HFF-Myc (cell line): Measurements from ENCODE around the gene ARFGAP2.

Experiments
- DNase-seq: peaks from one replicate; pipeline ENCODE4 v3.0.0-alpha.2; 2011; ENCODE audit warnings: low read depth; ENCODE audit errors: extremely low read depth
- H3K4me3 ChIP-seq: replicated peaks from 2 replicates; pipeline ENCODE4 v1.5.1; 2011; ENCODE audit warnings: low read depth, mild to moderate bottlenecking, control low read depth, low read length
- CTCF ChIP-seq: IDR thresholded peaks from 2 replicates; pipeline ENCODE4 v1.5.1; 2012; ENCODE audit warnings: mild to moderate bottlenecking, low read depth, low read length, control low read depth; ENCODE audit errors: missing control alignments

ARFGAP2 gene

GRCh38 chr11:47162426-47162825 lies 14.3 kb downstream of the ARFGAP2 start:
- DNase-seq = no peak
- no peak for TF ChIP-seq CTCF

GRCh38 chr11:47161890-47162289 lies 14.8 kb downstream of the ARFGAP2 start:
- DNase-seq = no peak
- H3K4me3 ChIP-seq = no peak overlapping the region
- TF ChIP-seq CTCF = no peak

More at GRCh38 chr11:47162426-47162825, 14.3 kb downstream of the ARFGAP2 start:
- no peak overlapping the region for H3K4me3 ChIP-seq

GRCh38 chr11:47161134-47161854 lies 15.4 kb downstream of the ARFGAP2 start:
- H3K4me3 ChIP-seq = no peak overlapping the region
- no peak for DNase-seq
- TF ChIP-seq CTCF = peak; percentile 92

GRCh38 chr11:47160753-47161133 lies 15.9 kb downstream of the ARFGAP2 start:
- DNase-seq = no peak
- no peak for TF ChIP-seq CTCF

GRCh38 chr11:47158242-47158641 lies 18.4 kb downstream of the ARFGAP2 start:
- no peak for DNase-seq
- H3K4me3 ChIP-seq = no peak overlapping the region
- TF ChIP-seq CTCF = no peak

More at GRCh38 chr11:47160753-47161133, 15.9 kb downstream of the ARFGAP2 start:
- no peak overlapping the region for H3K4me3 ChIP-seq

GRCh38 chr11:47157805-47158204 lies 18.9 kb downstream of the ARFGAP2 start:
- no peak for DNase-seq
- no peak overlapping the region for H3K4me3 ChIP-seq
- no peak for TF ChIP-seq CTCF

GRCh38 chr11:47156951-47157350 lies 19.7 kb downstream of the ARFGAP2 start:
- H3K4me3 ChIP-seq = no peak overlapping the region
- TF ChIP-seq CTCF = no peak
- DNase-seq = no peak
